ENCODE measurements around the gene MEAF6. TPM values are rescaled to one million over a fixed set of nuclear protein-coding genes. Genes with fewer than 3 reads are reported as not detected.

The MEAF6 gene
- total and polyA plus RNA-seq, 7 donors: 27.2 to 109 (median 35.4) TPM

GRCh38 chr1:37484325-37485051, 30.1 kb downstream of the MEAF6 start:
- TF ChIP-seq, protein P1, sequence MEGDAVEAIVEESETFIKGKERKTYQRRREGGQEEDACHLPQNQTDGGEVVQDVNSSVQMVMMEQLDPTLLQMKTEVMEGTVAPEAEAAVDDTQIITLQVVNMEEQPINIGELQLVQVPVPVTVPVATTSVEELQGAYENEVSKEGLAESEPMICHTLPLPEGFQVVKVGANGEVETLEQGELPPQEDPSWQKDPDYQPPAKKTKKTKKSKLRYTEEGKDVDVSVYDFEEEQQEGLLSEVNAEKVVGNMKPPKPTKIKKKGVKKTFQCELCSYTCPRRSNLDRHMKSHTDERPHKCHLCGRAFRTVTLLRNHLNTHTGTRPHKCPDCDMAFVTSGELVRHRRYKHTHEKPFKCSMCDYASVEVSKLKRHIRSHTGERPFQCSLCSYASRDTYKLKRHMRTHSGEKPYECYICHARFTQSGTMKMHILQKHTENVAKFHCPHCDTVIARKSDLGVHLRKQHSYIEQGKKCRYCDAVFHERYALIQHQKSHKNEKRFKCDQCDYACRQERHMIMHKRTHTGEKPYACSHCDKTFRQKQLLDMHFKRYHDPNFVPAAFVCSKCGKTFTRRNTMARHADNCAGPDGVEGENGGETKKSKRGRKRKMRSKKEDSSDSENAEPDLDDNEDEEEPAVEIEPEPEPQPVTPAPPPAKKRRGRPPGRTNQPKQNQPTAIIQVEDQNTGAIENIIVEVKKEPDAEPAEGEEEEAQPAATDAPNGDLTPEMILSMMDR (IDR thresholded peaks at IDR 0.05): no peak
- no peaks in the 10 kb centered on the region for H3K27me3 ChIP-seq (ENCODE audit: insufficient read depth in 3 of 3, low read length in 2 of 3)
- H3K36me3 ChIP-seq (ENCODE audit: insufficient read depth in 1 of 2, low read depth in 1 of 2): peaks cover 9 to 63% of the 10 kb centered on the region in 2 donors
- peak in 1 of 2 donors; percentile 28 for DNase-seq
- H3K4me3 ChIP-seq: no peak overlapping the region
- no peaks in the 10 kb centered on the region for H3K9me3 ChIP-seq
- 76 to 80% (median 76%) methylated on average over 7 of the region's 7 CpGs for WGBS, 3 donors
- ATAC-seq: peak in 1 of 4 donors; percentile 1
- peaks cover 45% of the 10 kb centered on the region for H3K4me1 ChIP-seq
- H3K27ac ChIP-seq: peak overlapping the region; percentile 84
- intact Hi-C loops (cut with DNase I): no loop called here

GRCh38 chr1:37483785-37484184, 30.8 kb downstream of the MEAF6 start:
- TF ChIP-seq, protein P1 (IDR thresholded peaks at IDR 0.05): no peak
- no peak for DNase-seq
- Histone ChIP-seq H3K27me3 (ENCODE audit: insufficient read depth in 3 of 3, low read length in 2 of 3) (no peaks in the 10 kb centered on the region), H3K27ac (no peak overlapping the region), H3K36me3 (ENCODE audit: insufficient read depth in 1 of 2, low read depth in 1 of 2) (peaks cover 9 to 63% of the 10 kb centered on the region in 2 donors), H3K9me3 (no peaks in the 10 kb centered on the region), H3K4me3 (no peak overlapping the region), H3K4me1 (peaks cover 52% of the 10 kb centered on the region)
- 77 to 90% (median 78%) methylated on average over 15 of the region's 15 CpGs for WGBS, 3 donors
- ATAC-seq: no peak
- intact Hi-C loops (cut with DNase I): no loop called here

DNA sequence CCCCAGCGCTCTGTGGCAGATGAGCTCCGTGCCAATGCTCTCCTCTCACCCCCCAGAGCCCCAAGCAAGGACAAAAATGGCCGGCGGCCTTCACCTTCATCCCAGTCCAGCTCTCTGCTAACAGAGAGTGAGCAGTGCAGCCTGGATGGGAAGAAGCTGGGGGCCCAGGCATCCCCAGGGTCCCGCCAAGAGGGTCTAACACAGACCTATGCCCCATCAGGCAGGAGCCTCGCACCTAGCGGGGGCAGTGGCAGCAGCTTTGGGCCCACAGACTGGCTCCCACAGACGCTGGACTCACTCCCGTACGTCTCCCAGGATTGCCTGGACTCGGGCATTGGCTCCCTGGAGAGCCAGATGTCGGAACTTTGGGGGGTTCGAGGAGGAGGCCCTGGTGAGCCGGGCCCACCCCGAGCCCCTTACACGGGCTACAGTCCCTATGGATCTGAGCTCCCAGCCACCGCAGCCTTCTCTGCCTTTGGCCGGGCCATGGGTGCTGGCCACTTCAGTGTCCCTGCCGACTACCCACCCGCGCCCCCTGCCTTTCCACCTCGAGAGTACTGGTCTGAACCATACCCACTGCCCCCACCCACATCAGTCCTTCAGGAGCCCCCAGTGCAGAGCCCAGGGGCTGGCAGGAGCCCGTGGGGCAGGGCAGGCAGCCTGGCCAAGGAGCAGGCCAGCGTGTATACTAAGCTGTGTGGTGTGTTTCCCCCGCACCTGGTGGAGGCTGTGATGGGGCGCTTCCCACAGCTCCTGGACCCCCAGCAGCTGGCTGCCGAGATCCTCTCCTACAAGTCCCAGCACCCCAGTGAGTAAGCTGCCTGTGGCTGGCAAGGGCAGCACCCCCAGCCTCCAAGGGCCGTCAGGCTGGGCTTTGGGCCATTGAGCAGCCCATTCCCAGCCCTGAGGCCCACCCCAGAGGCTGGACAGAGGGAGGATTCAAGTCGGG, 31.5 kb downstream of the MEAF6 start:
- peaks cover 9 to 68% of the 10 kb centered on the region in 2 donors for H3K36me3 ChIP-seq (ENCODE audit: insufficient read depth in 1 of 2, low read depth in 1 of 2)
- 86 to 91% (median 87%) methylated on average over 25 to 29 of the region's 29 CpGs for WGBS, 3 donors
- peaks cover 59% of the 10 kb centered on the region for H3K4me1 ChIP-seq

DNA sequence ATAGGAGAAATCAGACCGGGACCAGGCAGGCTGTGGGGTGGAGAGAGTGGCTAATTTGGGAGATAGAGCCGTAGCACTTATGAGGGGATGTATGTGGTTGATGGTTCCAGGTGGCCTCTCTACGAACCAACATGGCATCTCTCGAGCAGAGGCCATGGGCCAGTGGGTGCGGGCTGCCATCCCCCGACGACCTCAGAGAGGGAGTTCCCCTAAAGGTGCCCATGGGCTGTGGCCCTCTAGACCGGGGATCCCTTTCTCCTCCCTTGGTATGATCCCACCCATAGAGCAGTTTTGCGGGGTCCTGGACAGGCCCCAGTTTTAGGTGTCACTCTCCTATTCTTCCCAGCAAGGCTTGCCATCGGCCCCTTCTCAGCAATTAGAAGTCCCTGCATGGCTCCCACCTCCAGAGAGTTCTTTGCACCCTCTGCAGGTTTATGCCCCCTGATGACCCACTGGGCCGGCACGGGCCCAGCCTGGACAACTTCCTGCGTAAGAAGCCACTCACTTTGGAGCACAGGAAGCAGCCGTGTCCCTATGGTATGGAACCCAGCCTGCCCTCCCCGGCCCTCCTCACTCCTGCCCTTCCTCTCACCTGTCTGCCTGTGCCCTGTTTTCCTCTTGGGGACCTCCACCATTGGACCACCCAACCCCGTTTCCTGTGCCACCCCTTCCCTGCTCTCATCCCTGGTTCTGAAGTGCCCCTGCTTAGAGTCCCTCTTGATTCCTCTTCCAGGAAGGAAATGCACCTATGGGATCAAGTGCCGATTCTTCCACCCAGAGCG, 32.4 kb downstream of the MEAF6 start:
- DNase-seq (no peak), ATAC-seq (no peak)
- H3K27me3 ChIP-seq (ENCODE audit: insufficient read depth in 3 of 3, low read length in 2 of 3): no peaks in the 10 kb centered on the region
- H3K27ac ChIP-seq: no peak overlapping the region
- H3K4me1 ChIP-seq: peaks cover 61% of the 10 kb centered on the region
- TF ChIP-seq, protein P1 (IDR thresholded peaks at IDR 0.05): no peak
- intact Hi-C loops (cut with DNase I): no loop called here
- no peak overlapping the region for H3K4me3 ChIP-seq
- H3K9me3 ChIP-seq: no peaks in the 10 kb centered on the region
- 83 to 92% (median 88%) methylated on average over 17 to 18 of the region's 18 CpGs for WGBS, 3 donors
- peaks cover 9 to 76% of the 10 kb centered on the region in 2 donors for H3K36me3 ChIP-seq (ENCODE audit: insufficient read depth in 1 of 2, low read depth in 1 of 2)

More for the DNA sequence above, 31.5 kb downstream of the MEAF6 start:
- H3K27ac ChIP-seq: no peak overlapping the region
- H3K4me3 ChIP-seq: no peak overlapping the region
- no peaks in the 10 kb centered on the region for H3K27me3 ChIP-seq (ENCODE audit: insufficient read depth in 3 of 3, low read length in 2 of 3)
- TF ChIP-seq, protein P1 (IDR thresholded peaks at IDR 0.05): no peak
- H3K9me3 ChIP-seq: no peaks in the 10 kb centered on the region
- no peak for DNase-seq
- no peak for ATAC-seq
- intact Hi-C loops (cut with DNase I): no loop called here
